NB4 (cell line): ENCODE data around the gene KIAA1671.

ENCODE experiments used
- DNase-seq: peaks from one replicate; pipeline ENCODE4 v3.0.0; 2010; ENCODE audit warnings: low read depth
- H3K4me3 ChIP-seq: one replicate; pipeline ENCODE4 v1.5.1; 2011; ENCODE audit warnings: mild to moderate bottlenecking, low read depth, low read length, moderate library complexity
- MYC ChIP-seq: IDR thresholded peaks from 2 replicates; pipeline ENCODE4 v1.6.1; 2011; ENCODE audit warnings: low read depth, low read length
- POLR2A ChIP-seq: IDR thresholded peaks from 2 replicates; pipeline ENCODE4 v1.6.1; 2011; ENCODE audit warnings: mild to moderate bottlenecking; ENCODE audit not compliant: insufficient read length; ENCODE audit errors: extremely low read depth
- TF ChIP-seq, protein P1 (sequence below): IDR thresholded peaks from one replicate; pipeline ENCODE4 v1.5.1; 2012; ENCODE audit warnings: low read depth, low read length
- TF ChIP-seq, protein P2 (sequence below): IDR thresholded peaks from 2 replicates; pipeline ENCODE4 v1.6.1; 2011; ENCODE audit warnings: low read depth, low read length

The KIAA1671 gene

DNA sequence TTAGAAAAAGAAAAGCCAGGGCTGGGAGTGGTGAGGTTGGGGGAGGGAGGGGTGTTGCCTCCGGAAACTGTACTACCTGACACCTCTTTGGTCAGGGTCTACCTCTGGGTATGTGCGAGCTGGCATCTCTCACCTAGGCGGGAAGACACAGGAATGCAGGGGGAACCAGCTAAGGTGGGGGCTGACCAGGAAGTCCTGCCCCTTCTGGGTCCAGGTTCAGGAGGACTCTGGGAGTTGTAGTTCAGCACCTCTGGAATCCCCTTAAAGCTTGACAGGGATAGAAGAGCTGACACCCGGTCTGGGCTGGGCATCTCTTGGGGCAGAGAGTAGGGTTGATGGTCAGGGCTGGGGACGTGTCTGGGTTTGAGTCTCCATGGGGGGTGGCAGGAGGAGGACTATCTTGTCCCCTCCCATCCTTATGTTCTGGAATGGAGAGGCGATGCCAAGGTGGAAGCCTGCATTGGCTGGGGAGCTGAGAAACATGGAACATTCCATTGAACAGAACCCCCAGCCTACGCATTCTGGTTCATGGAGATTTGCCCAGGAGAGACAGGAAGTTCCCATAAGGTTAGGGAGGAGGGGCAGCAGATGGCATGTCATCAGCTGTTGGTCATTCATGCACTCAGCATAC is 2.1 kb upstream of the KIAA1671 start:
- no peak overlapping the region for H3K4me3 ChIP-seq
- TF ChIP-seq POLR2A (no peak), MYC (no peak)
- TF ChIP-seq, protein P1, sequence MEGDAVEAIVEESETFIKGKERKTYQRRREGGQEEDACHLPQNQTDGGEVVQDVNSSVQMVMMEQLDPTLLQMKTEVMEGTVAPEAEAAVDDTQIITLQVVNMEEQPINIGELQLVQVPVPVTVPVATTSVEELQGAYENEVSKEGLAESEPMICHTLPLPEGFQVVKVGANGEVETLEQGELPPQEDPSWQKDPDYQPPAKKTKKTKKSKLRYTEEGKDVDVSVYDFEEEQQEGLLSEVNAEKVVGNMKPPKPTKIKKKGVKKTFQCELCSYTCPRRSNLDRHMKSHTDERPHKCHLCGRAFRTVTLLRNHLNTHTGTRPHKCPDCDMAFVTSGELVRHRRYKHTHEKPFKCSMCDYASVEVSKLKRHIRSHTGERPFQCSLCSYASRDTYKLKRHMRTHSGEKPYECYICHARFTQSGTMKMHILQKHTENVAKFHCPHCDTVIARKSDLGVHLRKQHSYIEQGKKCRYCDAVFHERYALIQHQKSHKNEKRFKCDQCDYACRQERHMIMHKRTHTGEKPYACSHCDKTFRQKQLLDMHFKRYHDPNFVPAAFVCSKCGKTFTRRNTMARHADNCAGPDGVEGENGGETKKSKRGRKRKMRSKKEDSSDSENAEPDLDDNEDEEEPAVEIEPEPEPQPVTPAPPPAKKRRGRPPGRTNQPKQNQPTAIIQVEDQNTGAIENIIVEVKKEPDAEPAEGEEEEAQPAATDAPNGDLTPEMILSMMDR, result no peak
- no peak for DNase-seq

DNA sequence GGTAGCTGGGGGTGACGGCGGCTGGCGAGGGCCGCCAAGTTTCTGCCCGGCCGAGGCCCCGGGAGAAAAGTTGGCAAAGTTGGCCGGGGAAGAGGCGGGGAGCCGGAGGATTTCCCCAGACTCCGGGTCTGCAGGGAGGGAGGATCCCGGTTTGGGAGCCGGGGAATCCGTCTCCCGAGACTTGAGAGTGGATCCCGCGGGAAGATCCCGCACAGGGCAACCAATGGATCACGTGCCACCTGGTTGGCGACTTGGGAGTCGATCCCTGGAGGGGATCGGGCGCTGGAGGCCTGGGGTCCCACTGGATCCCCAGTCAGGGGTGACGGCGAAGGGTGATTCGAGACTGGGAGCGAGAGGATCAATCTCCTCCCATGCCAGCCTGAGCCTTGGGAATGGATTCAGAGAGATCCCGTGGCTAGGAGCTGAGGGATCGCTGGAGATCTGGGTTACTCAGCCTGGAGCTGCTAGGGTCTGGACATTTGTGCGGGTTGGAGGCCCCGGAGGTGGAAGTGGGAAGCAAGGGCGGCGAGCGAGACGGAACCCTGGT is 394 bp downstream of the KIAA1671 start:
- no peak overlapping the region for H3K4me3 ChIP-seq
- TF ChIP-seq, protein P1, result no peak
- TF ChIP-seq POLR2A (no peak), MYC (no peak)
- TF ChIP-seq, protein P2, sequence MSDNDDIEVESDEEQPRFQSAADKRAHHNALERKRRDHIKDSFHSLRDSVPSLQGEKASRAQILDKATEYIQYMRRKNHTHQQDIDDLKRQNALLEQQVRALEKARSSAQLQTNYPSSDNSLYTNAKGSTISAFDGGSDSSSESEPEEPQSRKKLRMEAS, result no peak
- DNase-seq, result no peak

DNA sequence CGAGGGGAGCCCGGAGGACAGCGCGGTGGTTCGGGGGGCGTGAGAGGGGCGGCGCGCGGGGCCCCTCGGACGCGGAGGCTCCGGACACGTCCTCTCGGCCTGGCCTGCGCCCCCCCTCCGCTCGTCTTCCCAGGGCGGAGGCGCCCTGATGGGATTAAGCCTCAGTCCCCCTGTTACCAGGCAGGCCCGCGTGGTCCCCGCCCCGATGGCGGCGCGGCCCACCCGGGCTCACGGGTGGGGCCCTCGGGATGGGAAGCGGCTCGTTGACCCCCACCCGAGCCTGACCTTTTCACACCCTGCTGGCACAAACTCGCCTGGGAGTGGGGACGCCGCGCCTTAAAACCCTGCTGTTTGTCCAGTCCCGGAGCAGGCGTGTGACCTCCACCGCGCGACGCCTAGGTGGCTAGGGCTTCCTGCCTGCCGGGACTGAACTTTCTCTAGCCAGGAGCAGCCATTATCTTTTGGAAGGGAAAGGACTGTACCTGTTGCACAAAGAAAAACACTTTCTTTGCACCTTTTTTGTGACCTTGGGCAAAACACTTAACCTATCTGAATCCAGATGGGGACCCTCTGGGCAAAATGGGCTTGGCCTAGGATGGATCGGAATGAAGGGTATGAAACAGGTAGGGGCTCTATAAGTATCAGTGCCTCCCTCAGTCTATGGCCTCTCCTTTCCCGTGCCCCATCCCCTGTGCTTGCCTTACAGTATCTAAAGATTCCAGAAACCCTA is 1.0 kb downstream of the KIAA1671 start:
- DNase-seq, result no peak
- TF ChIP-seq MYC (no peak), POLR2A (no peak)
- TF ChIP-seq, protein P1, result no peak
- TF ChIP-seq, protein P2, result no peak
- H3K4me3 ChIP-seq, result no peak overlapping the region

DNA sequence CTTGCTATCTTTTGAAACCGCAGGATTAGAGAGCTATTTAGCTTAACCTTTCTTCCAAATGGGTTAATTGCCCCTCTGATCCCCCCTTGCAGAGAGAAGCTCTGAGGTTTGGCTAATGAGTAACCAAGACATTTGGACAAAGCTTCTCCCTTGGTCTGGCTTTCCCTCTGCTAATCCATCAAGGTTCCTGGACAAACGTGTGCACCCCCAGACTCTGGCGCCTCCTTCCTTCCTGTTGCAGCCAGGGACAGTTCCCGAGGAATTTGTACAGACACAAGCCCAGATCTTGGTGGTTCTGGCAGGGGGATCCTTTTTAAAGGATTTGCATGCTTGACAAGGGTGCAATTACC is 1.6 kb downstream of the KIAA1671 start:
- no peak overlapping the region for H3K4me3 ChIP-seq
- DNase-seq, result no peak
- TF ChIP-seq POLR2A (no peak), MYC (no peak)
- TF ChIP-seq, protein P1, result no peak
- TF ChIP-seq, protein P2, result no peak

DNA sequence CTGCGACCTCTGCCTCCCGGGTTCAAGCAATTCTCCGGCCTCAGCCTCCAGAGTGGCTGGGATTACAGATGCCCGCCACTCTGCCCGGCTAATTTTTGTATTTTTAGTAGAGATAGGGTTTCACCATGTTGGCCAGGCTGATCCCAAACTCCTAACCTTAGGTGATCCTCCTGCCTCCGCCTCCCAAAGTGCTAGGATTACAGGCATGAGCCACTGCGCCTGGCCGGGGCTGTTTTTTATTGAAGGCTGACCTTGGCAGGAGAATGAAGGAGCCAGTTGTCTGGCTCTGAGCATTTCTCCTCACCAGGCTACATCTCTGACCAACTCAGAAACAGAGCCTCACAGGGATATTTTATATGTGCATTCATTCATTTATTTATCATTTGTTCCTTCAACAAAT is 2.3 kb downstream of the KIAA1671 start:
- TF ChIP-seq MYC (no peak), POLR2A (no peak)
- TF ChIP-seq, protein P2, result no peak
- TF ChIP-seq, protein P1, result no peak
- no peak overlapping the region for H3K4me3 ChIP-seq
- DNase-seq, result no peak
